ENCODE data around the gene ENG.

DNA sequence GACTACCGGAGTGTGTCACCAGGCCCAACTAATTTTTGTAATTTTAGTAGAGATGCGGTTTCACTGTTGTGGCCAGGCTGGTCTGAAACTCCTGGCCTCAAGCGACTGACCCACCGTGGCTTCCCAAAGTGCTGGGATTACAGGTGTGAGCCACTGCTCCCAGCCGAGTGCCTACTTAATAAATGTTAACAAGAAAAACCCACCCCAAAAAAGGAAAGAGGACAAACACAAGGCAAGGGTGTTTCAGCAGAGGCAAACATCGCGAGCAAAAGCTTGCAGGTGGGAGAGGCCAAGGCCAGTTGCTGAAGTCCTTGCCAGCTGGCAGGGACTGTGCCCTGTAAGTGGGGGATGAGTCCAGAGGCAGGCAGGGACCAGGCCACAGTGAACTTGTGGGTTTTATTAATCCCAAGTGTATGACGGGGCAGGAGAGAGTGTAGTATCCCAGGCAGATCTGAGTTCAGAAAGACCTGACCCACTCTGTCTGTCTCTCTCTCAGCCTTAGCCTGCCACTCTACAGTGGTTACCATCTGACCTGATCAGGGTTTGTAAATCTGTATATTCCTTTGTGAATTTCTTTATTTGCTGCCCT is 58.1 kb downstream of the ENG start:
- TF ChIP-seq, protein P1, sequence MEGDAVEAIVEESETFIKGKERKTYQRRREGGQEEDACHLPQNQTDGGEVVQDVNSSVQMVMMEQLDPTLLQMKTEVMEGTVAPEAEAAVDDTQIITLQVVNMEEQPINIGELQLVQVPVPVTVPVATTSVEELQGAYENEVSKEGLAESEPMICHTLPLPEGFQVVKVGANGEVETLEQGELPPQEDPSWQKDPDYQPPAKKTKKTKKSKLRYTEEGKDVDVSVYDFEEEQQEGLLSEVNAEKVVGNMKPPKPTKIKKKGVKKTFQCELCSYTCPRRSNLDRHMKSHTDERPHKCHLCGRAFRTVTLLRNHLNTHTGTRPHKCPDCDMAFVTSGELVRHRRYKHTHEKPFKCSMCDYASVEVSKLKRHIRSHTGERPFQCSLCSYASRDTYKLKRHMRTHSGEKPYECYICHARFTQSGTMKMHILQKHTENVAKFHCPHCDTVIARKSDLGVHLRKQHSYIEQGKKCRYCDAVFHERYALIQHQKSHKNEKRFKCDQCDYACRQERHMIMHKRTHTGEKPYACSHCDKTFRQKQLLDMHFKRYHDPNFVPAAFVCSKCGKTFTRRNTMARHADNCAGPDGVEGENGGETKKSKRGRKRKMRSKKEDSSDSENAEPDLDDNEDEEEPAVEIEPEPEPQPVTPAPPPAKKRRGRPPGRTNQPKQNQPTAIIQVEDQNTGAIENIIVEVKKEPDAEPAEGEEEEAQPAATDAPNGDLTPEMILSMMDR (IDR thresholded peaks at IDR 0.05) = no peak
- TF ChIP-seq ZFX (IDR thresholded peaks at IDR 0.05; ENCODE audit: borderline replicate concordance) = no peak
